ENCODE data around the gene GRPR.

- no peak for TF ChIP-seq CTCF (conservative IDR thresholded peaks at IDR 0.05 in 1 of 2, IDR thresholded peaks at IDR 0.05 in 1 of 2; ENCODE audit: extremely low read depth in 1 of 2, insufficient read depth in 1 of 2, low read depth in 1 of 2, low read length in 2 of 2)
- no peak for TF ChIP-seq EZH2 (IDR thresholded peaks at IDR 0.05; ENCODE audit: borderline replicate concordance, low read length)
These were observed 3.8 kb upstream of the GRPR start for GRCh38 chrX:16119353-16120220.

Data from mammary epithelial cell (primary cell).